Measurements from ENCODE around the gene RNF150.

RNF150 gene

DNA sequence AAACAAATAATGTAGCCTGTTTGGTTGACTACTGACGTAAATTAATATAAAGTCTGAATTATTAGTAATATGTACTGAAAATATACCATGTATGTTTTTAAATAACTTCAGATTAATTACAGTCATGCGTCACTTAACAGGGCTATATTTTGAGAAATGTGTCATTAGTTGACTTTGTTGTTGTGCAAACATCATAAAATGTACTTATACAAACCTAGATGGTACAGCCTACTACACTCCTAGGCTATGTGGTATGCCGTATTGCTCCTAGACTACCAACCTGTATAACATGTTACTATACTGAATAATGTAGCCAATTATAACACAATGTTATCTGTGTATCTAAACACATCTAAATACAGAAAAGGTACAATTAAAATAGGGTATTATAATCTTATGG, 66.6 kb downstream of the RNF150 start:
- TF ChIP-seq, protein P1, sequence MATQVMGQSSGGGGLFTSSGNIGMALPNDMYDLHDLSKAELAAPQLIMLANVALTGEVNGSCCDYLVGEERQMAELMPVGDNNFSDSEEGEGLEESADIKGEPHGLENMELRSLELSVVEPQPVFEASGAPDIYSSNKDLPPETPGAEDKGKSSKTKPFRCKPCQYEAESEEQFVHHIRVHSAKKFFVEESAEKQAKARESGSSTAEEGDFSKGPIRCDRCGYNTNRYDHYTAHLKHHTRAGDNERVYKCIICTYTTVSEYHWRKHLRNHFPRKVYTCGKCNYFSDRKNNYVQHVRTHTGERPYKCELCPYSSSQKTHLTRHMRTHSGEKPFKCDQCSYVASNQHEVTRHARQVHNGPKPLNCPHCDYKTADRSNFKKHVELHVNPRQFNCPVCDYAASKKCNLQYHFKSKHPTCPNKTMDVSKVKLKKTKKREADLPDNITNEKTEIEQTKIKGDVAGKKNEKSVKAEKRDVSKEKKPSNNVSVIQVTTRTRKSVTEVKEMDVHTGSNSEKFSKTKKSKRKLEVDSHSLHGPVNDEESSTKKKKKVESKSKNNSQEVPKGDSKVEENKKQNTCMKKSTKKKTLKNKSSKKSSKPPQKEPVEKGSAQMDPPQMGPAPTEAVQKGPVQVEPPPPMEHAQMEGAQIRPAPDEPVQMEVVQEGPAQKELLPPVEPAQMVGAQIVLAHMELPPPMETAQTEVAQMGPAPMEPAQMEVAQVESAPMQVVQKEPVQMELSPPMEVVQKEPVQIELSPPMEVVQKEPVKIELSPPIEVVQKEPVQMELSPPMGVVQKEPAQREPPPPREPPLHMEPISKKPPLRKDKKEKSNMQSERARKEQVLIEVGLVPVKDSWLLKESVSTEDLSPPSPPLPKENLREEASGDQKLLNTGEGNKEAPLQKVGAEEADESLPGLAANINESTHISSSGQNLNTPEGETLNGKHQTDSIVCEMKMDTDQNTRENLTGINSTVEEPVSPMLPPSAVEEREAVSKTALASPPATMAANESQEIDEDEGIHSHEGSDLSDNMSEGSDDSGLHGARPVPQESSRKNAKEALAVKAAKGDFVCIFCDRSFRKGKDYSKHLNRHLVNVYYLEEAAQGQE (IDR thresholded peaks at IDR 0.05; ENCODE audit: insufficient read depth in 1 of 2, low read depth in 2 of 2, low read length in 2 of 2) = no peak
- no peak for TF ChIP-seq SIN3A (IDR thresholded peaks at IDR 0.05; ENCODE audit: borderline replicate concordance, insufficient read depth, low read length)
- TF ChIP-seq FOXP2 (optimal IDR thresholded peaks at IDR 0.05; ENCODE audit: borderline replicate concordance, extremely low read depth, extremely low read length, insufficient read depth) = no peak
- no peak for TF ChIP-seq POLR2AphosphoS5 (IDR thresholded peaks at IDR 0.05; ENCODE audit: low read depth, low read length)
- TF ChIP-seq TAF1 (IDR thresholded peaks at IDR 0.05; ENCODE audit: borderline replicate concordance, insufficient read depth, low read length) = no peak

DNA sequence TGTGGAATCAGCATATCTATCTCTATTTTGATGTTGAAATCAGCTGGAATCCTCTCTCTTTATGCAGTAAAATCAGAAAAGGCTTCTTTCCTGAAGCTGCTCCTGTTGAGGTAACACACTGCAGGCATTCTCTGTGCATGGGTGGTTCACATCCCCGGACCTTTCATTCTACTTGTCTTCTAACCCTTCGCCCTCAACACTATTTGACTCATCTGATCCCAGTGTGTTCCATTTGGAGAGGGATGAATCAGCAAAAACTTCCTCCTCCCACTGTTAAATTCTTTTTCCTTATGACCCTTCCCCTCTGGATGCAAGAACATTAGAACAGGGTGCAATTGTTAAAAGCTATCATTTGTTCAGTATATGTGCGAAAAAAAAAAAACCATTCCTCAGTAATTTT, 67.4 kb downstream of the RNF150 start:
- TF ChIP-seq FOXP2 (optimal IDR thresholded peaks at IDR 0.05; ENCODE audit: borderline replicate concordance, extremely low read depth, extremely low read length, insufficient read depth) = no peak
- TF ChIP-seq SIN3A (IDR thresholded peaks at IDR 0.05; ENCODE audit: borderline replicate concordance, insufficient read depth, low read length) = no peak
- TF ChIP-seq, protein P1 (IDR thresholded peaks at IDR 0.05; ENCODE audit: insufficient read depth in 1 of 2, low read depth in 2 of 2, low read length in 2 of 2) = no peak
- TF ChIP-seq POLR2AphosphoS5 (IDR thresholded peaks at IDR 0.05; ENCODE audit: low read depth, low read length) = no peak
- no peak for TF ChIP-seq TAF1 (IDR thresholded peaks at IDR 0.05; ENCODE audit: borderline replicate concordance, insufficient read depth, low read length)

DNA sequence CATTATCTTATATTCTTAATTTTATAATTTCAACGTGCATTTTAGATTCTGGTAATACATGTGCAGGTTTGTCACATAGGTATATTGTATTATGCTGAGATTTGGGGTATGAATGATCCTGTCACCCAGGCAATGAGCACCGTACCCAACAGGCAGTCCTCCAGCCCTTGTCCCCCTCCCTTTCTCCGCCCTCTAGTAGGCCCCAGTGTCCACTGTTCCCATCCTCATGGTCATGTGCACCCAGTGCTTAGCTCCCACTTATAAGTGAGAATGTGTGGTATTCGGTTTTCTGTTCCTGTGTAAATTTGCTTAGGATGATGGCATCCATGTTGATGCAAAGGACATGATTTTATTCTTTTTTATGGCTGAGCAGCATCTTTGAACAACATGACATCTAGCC, 70.6 kb downstream of the RNF150 start:
- TF ChIP-seq FOXP2 (optimal IDR thresholded peaks at IDR 0.05; ENCODE audit: borderline replicate concordance, extremely low read depth, extremely low read length, insufficient read depth) (no peak), POLR2AphosphoS5 (IDR thresholded peaks at IDR 0.05; ENCODE audit: low read depth, low read length) (no peak), SIN3A (IDR thresholded peaks at IDR 0.05; ENCODE audit: borderline replicate concordance, insufficient read depth, low read length) (no peak), TAF1 (IDR thresholded peaks at IDR 0.05; ENCODE audit: borderline replicate concordance, insufficient read depth, low read length) (no peak)
- TF ChIP-seq, protein P1 (IDR thresholded peaks at IDR 0.05; ENCODE audit: insufficient read depth in 1 of 2, low read depth in 2 of 2, low read length in 2 of 2) = no peak

DNA sequence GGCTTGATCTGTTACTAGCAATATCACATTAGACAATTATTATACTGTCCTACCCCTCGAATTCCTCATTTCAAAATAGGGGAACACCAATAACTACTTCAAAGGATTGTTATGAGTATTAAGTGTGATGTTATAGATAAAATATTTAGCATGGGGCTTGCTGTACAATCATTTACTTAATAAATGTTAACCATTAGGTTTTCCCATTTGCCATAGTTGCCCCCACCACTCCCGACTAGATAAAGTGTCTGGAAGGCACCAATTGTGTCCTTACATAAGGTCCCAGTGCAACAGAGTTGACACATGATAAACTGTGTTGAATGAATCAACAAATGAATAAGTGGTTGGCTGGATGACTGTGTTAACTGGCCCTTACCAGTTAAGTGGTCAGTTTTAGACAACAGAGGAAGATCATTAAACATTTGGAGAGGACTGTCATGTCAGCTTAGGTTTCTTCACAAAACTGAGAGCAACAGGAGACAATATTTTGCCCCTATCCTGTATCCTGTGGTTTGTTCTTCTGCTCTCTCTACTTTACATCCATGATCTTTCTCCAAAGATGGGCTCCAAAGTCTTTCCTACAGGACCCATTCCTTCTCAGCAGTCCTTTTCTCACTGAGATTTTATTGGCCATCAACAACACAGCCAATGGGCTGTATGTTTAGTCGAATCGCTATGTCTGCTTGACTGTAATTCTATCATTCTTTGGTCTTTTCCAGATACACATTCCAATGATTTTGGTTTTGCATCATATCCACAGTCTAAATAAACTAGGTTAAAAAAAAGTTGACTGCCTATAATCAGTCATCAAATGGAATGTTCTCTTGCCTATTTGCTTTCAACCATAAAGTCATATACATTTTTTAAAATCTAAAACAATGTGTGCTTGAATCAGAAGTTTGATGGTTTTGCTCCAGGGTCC, 74.4 kb downstream of the RNF150 start:
- TF ChIP-seq, protein P1 (IDR thresholded peaks at IDR 0.05; ENCODE audit: insufficient read depth in 1 of 2, low read depth in 2 of 2, low read length in 2 of 2) = no peak
- TF ChIP-seq TAF1 (IDR thresholded peaks at IDR 0.05; ENCODE audit: borderline replicate concordance, insufficient read depth, low read length) (no peak), SIN3A (IDR thresholded peaks at IDR 0.05; ENCODE audit: borderline replicate concordance, insufficient read depth, low read length) (no peak), POLR2AphosphoS5 (IDR thresholded peaks at IDR 0.05; ENCODE audit: low read depth, low read length) (no peak), FOXP2 (optimal IDR thresholded peaks at IDR 0.05; ENCODE audit: borderline replicate concordance, extremely low read depth, extremely low read length, insufficient read depth) (no peak)
